PC-3 (cell line): ENCODE measurements around the gene HIBCH.

Experiments
- EZH2 ChIP-seq: fragments of 300-600 bp; sonication (generic); IDR thresholded peaks from one replicate; pipeline ENCODE4 v1.6.1; 2017; ENCODE audit warnings: antibody characterized with exemption, mild to moderate bottlenecking, low read length; ENCODE audit not compliant: unreplicated experiment
- TF ChIP-seq, protein P1 (sequence below): fragments of 300-600 bp; sonication (generic); conservative IDR thresholded peaks from 2 replicates; pipeline ENCODE4 v1.5.1; 2017; ENCODE audit warnings: antibody characterized with exemption, low read depth, mild to moderate bottlenecking, low read length

GRCh38 chr2:190178066-190178722 lies 141.4 kb downstream of the HIBCH start:
- TF ChIP-seq, protein P1, sequence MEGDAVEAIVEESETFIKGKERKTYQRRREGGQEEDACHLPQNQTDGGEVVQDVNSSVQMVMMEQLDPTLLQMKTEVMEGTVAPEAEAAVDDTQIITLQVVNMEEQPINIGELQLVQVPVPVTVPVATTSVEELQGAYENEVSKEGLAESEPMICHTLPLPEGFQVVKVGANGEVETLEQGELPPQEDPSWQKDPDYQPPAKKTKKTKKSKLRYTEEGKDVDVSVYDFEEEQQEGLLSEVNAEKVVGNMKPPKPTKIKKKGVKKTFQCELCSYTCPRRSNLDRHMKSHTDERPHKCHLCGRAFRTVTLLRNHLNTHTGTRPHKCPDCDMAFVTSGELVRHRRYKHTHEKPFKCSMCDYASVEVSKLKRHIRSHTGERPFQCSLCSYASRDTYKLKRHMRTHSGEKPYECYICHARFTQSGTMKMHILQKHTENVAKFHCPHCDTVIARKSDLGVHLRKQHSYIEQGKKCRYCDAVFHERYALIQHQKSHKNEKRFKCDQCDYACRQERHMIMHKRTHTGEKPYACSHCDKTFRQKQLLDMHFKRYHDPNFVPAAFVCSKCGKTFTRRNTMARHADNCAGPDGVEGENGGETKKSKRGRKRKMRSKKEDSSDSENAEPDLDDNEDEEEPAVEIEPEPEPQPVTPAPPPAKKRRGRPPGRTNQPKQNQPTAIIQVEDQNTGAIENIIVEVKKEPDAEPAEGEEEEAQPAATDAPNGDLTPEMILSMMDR, result no peak
- no peak for TF ChIP-seq EZH2
